ENCODE results near the gene ZFHX3. TPM values are rescaled to one million over a fixed set of nuclear protein-coding genes. Genes with fewer than 3 reads are reported as not detected.

The ZFHX3 gene
- total RNA-seq, 1 donor from 2014 or later = 40.1 TPM

DNA sequence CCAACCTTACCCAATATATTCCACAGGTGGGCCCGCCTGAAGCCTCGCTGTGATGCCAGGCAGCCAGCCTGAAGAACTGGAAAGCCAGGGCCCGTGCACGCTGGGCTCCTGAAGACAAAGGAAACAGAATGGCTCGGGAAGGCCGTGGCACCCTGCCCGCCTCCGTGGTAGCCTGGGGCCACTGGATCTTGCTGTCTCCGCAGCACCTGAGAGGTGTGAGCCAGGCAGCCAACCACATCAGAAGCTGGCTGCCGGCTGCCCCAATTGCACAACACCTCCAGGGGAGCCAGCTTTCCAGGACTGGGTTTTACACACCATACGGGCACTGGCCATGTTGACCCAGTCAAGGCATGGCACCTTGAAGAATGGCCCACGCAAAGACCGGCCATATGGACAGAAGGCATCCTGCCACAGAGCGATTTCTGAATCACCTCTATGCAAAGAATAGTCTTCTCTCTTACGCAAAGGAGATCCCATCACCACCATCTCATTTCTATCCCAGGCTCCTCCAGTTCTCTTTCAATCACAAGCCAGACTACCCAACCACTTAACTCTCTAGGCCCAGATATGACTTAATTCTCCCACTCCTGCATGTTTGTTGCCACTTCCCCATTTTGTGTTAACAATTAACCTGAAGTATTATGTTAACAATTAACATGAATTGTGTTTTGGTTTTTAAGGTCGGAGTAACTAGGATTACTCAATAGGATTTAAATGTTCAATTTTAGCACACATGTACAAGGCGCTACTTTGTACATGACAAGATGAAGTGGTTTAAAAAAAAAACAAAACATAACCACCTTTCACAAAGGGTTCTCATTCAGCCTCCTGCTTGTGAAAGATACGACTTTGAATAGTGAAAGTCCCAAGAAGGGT, 32.1 kb downstream of the ZFHX3 start:
- Mint-ChIP-seq H3K9me3 (no peaks in the 10 kb centered on the region), H3K4me3 (no peak overlapping the region), H3K36me3 (ENCODE audit: low read depth) (no peaks in the 10 kb centered on the region), H3K27ac (ENCODE audit: unreplicated experiment) (no peak overlapping the region), H3K4me1 (peaks cover 63% of the 10 kb centered on the region), H3K27me3 (ENCODE audit: low read depth) (no peaks in the 10 kb centered on the region)
- TF ChIP-seq, protein P1, sequence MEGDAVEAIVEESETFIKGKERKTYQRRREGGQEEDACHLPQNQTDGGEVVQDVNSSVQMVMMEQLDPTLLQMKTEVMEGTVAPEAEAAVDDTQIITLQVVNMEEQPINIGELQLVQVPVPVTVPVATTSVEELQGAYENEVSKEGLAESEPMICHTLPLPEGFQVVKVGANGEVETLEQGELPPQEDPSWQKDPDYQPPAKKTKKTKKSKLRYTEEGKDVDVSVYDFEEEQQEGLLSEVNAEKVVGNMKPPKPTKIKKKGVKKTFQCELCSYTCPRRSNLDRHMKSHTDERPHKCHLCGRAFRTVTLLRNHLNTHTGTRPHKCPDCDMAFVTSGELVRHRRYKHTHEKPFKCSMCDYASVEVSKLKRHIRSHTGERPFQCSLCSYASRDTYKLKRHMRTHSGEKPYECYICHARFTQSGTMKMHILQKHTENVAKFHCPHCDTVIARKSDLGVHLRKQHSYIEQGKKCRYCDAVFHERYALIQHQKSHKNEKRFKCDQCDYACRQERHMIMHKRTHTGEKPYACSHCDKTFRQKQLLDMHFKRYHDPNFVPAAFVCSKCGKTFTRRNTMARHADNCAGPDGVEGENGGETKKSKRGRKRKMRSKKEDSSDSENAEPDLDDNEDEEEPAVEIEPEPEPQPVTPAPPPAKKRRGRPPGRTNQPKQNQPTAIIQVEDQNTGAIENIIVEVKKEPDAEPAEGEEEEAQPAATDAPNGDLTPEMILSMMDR (conservative IDR thresholded peaks at IDR 0.05) = no peak
- DNase-seq (ENCODE audit: low read depth, low spot score) = no peak

DNA sequence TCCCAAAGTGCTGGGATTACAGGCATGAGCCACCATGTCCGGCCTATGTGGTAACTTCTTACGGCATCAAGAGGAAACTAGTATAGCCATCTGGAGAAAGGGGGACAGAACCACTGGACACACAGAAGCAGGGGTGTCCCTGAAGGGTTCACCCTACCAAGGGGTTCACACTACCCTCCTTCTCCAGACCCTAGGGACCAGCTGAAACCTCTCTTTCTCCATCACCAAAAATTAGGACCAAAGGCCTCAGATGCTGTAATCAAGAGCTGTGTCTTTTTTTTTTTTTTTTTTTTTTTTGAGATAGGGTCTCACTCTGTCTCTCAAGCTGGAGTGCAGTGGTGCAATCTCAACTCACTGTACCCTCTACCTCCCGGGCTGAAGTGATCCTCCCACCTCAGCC, 33.2 kb downstream of the ZFHX3 start:
- TF ChIP-seq, protein P1 (conservative IDR thresholded peaks at IDR 0.05) = no peak
- Mint-ChIP-seq H3K4me3 (no peak overlapping the region), H3K4me1 (peaks cover 60% of the 10 kb centered on the region), H3K9me3 (no peaks in the 10 kb centered on the region), H3K27me3 (ENCODE audit: low read depth) (no peaks in the 10 kb centered on the region), H3K36me3 (ENCODE audit: low read depth) (no peaks in the 10 kb centered on the region), H3K27ac (ENCODE audit: unreplicated experiment) (no peak overlapping the region)
- no peak for DNase-seq (ENCODE audit: low read depth, low spot score)

DNA sequence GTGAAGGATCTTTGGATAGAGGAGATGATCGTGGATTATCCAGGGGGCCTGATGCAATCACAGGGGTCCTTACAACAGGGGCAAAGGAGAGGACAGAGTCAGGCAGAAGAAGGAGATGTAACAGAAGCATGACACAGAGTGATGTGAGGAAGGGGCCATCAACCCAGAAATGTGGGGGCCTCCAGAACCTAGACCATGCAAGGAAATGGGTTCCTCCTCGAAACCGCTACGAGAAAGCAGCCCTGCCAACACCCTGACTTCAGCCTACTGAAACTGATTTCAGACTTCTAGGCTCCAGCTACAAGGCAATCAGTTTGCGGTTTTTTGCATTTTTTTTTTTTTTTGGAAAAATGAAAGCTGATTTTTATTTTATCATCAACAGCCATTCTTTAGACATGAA, 34.0 kb downstream of the ZFHX3 start:
- no peak overlapping the region for H3K4me3 Mint-ChIP-seq
- no peaks in the 10 kb centered on the region for H3K9me3 Mint-ChIP-seq
- no peaks in the 10 kb centered on the region for H3K27me3 Mint-ChIP-seq (ENCODE audit: low read depth)
- H3K27ac Mint-ChIP-seq (ENCODE audit: unreplicated experiment) = peak overlapping the region; percentile 4
- H3K36me3 Mint-ChIP-seq (ENCODE audit: low read depth) = no peaks in the 10 kb centered on the region
- no peak for DNase-seq (ENCODE audit: low read depth, low spot score)
- TF ChIP-seq, protein P1 (conservative IDR thresholded peaks at IDR 0.05) = no peak
- H3K4me1 Mint-ChIP-seq = peaks cover 59% of the 10 kb centered on the region

DNA sequence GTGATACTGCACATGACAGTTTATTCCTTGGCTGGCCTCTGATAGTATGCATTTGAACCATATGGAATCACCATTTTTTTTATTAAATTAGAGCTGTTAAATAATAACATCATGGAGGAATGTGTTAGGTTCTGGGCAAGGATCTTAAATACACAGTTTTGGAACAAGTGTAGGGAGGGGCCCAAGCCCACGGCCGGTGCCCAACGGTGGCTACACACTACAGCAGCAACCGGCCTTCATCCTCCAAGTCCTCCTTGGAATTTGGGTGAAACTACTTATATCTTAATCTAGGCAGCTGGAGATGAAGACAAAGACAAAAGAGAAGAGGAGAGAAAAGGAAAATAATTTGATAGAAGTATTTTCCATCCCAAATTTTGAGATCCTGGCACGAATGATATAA, 35.6 kb downstream of the ZFHX3 start:
- Mint-ChIP-seq H3K27ac (ENCODE audit: unreplicated experiment) (peak overlapping the region; percentile 57), H3K9me3 (no peaks in the 10 kb centered on the region), H3K36me3 (ENCODE audit: low read depth) (no peaks in the 10 kb centered on the region), H3K4me1 (peaks cover 62% of the 10 kb centered on the region), H3K27me3 (ENCODE audit: low read depth) (no peaks in the 10 kb centered on the region), H3K4me3 (no peak overlapping the region)
- no peak for DNase-seq (ENCODE audit: low read depth, low spot score)
- TF ChIP-seq, protein P1 (conservative IDR thresholded peaks at IDR 0.05) = no peak

DNA sequence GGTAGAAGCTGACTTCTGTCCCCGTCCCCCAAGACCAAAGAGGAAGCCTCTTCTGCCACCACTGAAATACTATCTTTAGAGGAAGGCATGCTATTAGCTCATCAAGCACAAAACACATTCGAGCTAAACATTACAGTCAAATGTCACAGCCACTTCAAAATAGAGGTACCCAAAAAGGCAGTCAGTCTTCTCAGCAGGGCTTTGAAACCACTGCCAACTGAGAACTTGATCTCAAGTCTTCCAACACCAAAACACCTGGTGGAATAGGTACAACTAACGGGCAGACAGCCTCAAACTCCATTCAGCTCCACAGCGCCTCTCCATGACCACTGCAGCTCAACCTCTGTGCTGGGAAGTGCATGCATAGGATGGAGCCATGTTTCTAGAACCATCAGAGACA, 36.0 kb downstream of the ZFHX3 start:
- Mint-ChIP-seq H3K4me3 (no peak overlapping the region), H3K4me1 (peaks cover 63% of the 10 kb centered on the region), H3K36me3 (ENCODE audit: low read depth) (no peaks in the 10 kb centered on the region), H3K27me3 (ENCODE audit: low read depth) (no peaks in the 10 kb centered on the region), H3K27ac (ENCODE audit: unreplicated experiment) (no peak overlapping the region), H3K9me3 (no peaks in the 10 kb centered on the region)
- TF ChIP-seq, protein P1 (conservative IDR thresholded peaks at IDR 0.05) = no peak
- no peak for DNase-seq (ENCODE audit: low read depth, low spot score)
